GM19467 (cell line): Measurements from ENCODE around the gene TMEM187.

Experiments
- ATAC-seq: cut with Tn5 transposase; IDR thresholded peaks from one replicate; pipeline ENCODE4 v1.9.1; 2021; ENCODE audit warnings: mild to moderate bottlenecking, moderate library complexity; ENCODE audit not compliant: unreplicated experiment

The TMEM187 gene

DNA sequence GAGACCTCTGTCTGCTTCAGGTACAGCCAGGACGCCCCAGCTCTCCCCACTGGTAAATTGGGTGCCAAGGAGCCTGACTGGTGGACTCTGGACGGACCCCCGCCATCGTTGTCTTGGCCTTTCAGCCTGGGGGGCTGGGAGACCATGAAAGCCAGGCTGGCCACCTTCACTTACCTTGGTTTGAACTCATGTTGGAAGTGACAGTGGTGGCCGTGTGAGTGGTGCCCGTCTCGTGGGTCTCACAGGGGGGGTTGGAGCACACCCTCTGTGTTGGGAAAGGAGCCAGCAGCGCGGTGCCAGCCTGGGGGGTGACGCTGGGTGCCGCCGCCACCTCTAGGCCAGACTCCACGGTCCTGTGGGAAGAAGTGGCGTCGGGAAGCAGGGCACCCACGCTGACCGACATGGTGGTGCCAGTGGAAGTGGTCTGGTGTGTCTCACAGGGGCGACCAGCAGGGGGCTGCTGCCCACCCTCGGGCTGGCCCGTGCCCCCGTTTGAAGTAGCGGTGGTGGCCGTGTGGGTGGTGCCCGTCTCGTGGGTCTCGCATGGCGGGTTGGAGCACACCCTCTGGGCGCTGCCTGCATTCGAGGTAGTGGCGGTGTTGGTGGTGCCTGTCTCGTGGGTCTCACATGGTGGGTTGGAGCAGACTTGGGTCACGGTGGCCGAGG lies 18.5 kb upstream of the TMEM187 start:
- no peak for ATAC-seq

DNA sequence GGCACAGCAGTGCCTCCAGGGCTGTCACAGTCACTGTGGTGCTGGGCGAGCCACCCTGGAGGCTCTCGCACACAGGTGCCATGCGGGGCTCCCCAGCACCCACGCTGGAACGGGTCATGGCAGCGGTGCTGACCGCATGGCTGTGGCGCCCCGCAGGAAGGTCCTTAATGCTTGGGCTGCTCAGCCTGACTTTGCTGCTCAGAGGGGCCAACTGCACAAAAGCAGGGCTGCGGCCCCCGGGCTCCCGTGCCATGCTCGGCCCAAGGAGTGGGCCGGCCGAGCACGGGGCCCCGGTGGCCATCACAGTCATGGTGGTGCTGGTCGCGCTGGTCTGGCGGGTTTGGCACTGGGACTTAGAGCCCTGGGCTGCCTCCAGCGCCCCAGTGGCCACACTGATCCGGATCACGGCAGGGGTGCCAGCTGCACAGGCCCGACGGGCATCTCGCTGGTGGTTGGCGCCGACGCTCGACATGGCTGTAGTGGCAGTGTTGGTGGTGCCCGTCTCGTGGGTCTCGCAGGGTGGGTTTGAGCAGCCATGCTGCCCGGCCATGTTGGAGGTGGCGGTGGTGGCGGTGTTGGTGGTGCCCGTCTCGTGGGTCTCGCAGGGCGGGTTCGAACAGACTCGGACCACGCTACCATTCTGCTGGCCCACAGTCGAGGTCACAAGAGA lies 17.9 kb upstream of the TMEM187 start:
- ATAC-seq = no peak

DNA sequence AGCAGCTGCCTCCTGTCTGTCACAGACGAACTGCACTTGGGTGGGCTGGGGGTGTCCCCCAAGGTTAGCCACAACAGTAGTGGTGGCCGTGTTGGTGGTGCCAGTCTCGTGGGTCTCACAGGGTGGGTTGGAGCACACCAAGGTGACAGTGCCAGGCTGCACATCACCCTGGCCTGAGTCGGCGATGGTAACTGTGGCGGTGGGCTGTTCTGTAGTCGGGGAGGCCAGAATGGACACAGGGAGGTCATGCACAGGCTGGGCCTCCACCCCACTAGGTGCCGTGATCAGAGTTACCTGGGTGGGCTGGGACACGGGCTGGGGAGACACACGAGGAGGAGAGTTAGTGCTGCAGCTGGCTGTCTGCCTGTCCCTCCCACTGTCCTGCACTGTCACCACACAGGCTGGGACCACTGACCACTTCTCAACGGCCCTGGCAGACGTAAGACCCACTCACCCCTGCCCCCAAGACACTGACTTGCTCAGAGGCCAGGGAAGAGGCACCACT lies 17.3 kb upstream of the TMEM187 start:
- ATAC-seq = no peak

DNA sequence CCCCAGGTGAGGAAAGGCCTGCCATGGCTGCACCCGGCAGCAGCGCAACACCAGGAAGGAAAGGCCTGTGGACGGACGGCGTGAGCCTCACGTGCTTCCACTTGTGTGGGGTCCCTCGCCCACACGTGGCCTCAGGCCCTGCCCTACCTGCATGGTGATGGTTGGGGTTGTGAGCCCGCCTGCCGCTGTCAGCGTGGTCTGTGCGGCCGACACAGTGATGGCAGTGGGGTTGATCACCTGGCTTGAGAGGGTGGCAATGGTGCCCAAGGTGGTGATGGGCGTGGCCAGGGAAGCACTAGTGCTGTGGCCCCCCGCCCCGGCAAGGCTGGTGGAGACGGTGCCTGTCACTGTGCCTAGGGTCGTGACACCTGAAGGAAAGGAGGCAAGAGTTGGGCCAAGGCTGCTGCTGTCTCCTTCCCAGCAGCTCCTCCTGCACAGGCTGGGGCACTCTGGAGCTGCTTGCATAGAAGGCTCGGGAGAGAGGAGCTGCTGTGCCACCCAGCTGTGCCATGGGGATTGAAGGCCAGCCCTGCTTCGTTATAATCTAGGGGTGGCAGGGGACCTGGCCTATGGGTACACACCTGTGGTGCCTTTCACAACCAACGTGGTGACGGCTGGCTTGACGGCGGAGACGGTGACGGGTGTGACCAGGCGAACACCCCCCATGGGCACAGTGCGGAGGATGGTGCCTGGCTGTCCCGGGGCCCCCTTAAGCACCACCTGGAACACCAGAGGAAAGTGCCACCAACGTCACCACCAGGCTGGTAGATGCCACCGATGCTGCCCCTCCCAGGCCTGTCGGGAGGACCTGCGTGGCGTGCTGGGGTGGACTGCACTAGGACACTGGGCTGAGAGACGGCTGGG lies 16.3 kb upstream of the TMEM187 start:
- no peak for ATAC-seq

DNA sequence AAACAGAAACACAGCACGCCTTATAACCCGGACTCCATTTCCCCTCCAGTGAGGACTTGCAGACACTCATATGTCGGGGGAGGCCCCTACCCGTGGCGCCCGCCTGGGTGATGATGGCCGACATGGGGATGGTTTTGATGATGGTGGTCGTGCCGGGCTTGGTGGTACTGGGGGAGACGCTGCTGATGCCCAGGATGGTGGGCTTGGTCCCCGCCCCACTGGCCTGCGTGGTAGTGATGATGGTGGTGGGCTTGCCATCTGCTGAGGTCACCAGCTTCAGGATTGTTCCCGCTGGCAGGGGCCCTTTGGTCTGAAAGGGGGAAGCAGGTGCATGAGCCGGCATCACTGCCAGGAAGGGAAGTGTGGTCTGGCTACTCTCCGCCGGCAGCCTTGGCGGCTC lies 15.3 kb upstream of the TMEM187 start:
- ATAC-seq = no peak

DNA sequence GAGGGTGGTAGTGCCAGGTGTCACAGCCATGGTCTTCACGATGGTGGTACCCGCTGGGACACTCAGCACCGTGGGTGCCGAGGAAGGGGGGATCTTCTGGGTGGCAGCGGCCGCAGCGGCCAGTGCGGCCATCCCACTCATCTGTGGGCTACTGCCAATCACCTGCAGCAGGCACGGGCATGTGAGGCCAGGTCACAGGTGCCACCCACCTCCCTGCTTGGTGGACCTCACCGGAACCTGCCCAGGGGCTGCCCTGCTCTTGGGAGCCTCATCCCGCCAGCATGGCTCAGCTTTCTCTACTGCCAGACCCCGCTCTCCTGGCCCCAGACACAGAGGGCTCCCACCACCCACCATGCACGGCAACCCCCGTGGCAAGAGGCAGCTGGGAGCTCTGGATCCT lies 13.9 kb upstream of the TMEM187 start:
- no peak for ATAC-seq

DNA sequence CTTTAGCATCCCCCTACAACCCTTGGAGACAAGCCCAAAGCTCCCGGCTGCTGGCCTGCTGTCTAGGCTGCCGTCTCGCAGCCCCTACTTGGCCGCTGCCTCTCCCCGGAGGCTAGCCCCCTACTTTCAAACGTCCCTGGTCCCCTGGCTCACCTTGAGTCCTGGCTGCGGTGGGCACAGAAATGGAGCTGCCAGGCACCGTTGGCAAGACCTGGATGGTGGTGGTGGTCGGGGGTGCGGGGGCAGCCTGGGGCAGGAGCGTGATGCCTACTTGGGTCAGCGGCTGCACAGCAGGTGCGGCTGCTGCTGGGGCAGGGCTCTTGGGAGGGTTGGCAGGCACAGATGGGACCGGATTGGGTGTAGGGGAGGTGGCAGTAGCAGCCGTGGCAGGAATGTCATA lies 12.9 kb upstream of the TMEM187 start:
- no peak for ATAC-seq

DNA sequence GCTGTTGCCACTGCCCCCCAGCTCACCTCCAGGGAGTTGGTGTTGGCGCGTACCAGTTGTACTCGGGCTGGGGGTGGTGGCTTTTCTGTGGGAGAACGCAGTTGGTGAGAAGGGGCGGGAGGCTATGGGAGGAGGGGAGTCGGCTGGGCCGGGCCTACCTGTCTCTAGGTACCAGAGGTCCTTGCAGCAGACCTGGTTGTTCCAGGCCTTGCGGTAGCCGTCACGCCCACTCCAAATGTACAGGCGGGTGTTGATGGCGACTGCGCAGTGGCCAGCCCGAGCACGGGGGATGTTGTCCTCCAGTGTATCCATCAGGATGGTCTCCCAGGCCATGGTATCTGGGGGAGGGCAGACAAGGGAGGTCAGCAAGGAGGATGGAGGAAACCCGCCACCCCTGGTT lies 12.5 kb upstream of the TMEM187 start:
- ATAC-seq = no peak

DNA sequence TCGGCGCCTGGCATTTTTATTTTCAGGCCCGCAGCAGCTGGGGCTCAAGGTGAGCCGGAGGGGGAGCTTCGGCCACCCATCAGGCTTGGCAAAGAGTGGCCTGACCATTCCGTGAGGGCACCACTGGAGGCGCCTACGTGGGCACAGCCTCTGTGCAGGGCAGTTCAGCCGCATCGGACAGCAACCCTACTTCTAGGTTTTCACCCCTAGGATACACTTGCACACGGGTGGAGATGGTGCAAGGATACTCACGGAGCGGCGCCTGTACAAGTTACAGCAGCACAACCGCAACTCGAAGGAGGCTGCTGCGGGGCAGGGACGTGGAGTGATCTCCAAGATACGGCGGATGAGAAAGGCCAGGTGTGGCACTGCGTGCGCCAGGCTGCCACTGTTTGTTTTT lies 11.8 kb upstream of the TMEM187 start:
- ATAC-seq = no peak

DNA sequence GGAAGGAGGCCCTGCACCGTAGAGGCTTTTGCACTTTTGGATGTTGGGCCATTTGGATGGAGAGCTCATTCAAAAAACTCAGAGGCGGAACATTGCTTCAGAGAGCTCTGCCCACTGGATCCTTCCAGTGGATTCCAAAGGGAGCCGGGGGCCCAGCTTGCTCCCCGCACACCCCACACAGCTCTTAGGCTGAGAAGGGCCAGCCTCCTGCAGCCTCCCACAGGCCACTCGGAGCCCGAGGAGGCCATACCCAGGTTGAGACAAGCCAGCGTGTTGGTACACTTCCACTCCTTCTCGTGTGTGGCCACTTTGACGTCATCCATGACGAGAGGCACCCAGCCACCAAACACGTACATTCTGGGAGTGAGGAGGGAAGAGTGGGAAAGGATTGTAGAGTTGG lies 11.3 kb upstream of the TMEM187 start:
- no peak for ATAC-seq

DNA sequence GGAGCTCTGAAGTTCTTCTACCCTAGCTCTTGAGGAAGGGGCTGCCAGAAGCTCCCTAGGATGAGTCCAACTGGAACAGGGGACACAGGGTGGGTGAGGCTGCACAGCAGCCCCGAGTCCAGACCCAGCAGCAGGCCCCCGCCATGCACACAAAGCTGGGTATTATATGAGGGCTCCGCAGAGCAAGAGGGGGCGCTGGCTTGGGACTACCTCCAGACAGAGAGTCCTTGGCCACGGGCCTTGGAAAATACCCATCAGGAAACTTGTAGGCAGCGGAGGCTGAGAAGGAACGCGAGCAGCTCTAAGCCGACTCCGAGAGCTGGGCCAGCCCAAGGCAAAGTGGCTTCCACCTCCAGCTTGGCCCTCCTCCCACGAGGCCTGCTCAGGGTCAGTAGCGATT lies 9.0 kb upstream of the TMEM187 start:
- no peak for ATAC-seq

DNA sequence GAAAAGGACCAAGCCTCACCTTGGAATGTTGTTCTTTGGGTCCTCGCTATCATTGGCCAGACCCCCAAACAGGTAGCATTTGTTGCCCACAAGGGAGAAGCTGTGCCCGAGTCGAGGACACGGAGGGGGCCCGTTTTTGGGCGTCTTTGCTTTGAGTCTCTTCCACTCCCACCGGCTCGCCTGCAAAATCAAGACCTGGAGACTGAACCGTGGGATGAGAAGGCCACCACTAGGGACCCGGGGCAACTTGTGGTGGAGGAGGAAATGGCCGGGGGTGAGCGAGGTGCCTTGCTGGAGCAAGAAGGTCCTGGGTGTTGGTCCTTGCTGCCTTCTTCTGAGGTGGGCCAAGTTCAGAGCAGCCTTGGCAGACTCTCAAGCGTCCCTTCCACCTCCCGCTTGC lies 8.4 kb upstream of the TMEM187 start:
- no peak for ATAC-seq

DNA sequence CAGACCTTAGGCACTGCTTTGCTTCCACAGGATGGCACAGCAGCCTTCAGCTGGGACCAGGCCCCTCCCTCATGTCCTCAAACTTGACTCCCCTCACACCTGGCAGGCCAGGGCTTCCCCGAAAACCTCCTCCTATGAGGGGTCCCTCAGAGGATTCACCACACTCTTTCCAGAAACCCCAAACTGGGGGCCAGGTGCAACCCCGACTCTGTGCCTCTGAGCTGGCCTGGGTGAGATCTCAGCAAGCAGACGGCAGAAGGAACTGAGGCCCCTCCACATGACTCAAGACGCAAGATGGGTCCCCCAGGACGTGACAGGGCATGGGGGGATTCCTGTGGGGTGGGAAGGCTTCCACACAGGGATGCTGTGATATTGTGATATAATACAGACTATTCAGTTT lies 7.1 kb upstream of the TMEM187 start:
- no peak for ATAC-seq

DNA sequence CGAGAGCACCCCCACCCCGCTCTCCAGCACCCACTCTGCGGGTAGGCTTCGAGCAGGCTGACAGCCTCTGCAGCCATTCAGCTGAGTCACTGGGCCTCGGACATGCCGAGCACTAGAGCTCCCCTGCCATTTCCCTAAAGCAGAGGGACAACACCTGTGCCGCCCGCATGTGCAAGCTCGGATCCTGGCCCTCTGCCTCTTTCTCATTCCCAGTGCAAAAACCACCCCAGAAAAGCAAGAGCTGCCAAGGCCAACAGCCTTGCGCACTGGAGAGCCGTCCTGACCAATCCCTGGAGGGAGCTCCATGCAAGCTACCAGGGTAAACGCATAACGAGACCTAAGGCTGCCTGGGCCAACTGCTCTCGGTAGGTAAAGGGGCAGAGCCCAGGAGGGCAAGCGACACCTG lies 6.3 kb upstream of the TMEM187 start:
- no peak for ATAC-seq

DNA sequence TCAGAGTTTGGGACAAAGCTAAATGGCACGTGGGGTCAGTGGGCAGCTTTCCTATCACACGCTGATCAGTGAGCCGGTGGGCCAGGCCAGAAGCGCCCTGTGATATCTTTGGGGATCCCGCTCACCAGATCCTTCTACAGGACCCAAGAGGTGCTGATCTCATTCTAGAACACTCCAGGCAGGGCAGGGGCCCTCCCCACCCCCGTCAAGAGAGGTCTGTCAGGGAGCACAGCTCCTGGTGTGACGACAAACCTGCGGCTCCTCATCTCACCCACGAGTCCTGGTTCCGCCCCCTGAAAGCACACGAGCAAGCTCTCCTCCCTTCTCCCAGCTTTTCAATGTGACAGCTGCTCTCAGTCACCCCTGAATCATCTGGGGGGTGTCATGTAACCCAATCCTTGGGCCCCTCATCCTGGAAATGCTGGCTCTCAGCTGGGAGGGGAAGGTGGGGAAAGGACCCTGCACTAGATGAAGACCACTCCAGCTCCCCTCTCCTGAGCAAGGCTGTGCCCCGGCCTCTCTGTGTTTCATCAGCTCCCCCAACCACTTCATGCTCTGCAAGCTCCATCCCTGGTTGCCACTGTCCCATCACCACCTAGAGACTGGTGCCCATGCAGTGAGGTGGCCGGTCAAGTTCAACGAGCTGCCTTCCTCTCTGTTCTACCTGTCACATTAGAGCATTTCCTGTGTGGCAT lies 5.6 kb upstream of the TMEM187 start:
- ATAC-seq = no peak

DNA sequence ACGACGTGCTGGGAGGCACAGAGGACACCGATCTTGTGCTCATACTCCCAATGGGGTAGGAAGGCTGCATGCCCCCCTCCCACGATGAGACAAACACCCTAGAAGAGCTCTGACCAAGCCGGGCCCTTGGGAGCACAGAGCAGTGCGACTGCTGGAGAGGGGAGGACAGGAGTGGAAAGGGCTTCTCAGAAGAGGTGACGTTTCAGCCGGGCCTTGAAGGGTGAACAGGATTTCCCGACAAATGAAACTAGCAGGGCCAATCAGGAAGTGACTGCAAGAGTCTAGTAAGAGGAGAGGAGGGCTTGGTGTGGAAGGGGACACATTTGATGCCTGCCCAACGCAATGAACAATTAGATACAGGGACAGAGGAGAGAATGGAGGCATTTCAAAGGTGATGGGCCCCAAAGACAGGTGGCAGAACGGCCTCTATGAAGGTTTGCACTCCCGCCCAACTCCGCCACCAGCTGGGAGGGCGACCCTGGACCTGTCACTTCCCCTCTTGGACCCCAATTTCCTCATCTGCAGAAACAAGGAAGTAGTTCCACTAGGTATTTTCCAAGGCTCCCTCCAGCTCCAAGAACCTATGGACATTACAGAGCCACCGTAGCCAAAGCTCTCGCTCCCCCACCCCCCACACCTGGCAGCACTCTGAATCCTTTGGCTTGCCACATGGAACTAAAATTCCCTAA lies 4.9 kb upstream of the TMEM187 start:
- no peak for ATAC-seq

DNA sequence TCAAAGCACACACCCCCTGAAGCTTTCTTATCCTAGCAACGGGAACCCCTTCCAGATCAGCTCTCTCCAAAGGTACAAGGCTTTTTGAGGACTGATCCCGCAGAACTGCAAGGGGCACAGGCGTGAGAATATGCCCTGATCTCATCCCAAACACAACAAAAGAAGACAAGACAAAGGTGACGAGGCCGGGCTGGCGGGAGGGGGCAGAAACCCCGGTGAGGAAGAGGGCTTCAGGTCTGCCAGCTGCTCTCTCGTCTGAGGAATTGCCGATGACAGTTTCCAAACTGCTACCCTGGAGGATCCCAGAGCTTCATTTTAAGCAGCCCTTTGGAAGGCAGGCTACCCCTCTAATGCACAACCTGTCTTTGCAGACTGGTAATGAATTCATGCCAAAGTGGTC lies 4.3 kb upstream of the TMEM187 start:
- no peak for ATAC-seq

DNA sequence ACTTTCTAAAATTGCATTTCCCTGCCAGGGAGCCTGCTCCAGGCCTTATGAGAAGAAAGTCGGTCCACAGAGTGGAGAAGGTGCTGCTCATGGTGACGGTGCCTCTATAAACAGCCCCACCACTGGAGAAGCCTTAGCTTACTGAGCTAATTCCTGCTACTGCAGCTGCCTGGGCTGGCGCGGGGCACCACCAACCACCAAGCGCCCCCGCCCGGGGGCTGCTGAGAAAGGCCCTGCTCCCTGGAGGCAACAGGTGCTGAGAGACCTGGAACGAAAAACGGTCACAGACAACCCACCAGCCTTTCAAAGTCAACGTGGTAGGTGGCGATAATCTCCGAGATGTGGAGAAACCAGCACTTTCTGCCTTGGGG lies 3.8 kb upstream of the TMEM187 start:
- ATAC-seq = no peak

DNA sequence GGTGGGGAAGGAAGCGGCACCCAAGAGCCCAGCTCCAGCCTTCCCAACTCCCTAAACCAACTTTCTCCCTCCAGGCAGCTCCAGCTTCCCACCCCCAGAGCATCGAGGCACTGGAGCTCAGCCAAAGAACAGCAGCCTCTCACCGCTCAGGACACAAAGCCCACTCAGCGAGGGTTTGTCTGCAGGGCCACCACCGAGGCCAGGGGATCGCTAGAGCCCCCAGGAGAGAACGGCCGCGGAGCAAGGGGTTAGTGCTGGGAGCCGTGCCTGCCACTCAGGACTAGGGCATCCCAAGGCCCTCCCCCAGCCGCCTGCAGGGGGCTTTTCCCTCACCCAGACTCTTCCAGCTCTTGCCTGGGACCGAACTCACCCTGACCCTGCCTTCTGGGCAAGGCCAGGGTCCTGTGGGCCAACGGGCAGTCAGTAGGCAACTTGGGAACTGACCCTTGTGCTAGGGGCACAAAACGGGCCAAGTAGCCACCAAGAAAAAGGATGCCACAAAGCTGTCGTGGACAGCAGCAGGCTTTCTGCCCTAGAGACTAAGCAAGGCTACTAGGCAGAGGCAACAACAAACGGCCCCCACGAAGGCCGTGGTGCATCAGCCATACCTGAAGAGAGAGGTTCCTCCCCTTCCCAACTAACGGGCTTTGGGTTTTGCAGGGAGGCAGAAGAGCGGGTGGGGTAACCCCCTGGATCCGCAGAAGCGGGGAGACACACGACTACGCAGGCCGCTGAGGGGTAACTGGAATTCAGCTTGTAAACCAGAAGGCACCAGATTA lies 3.2 kb upstream of the TMEM187 start:
- no peak for ATAC-seq

DNA sequence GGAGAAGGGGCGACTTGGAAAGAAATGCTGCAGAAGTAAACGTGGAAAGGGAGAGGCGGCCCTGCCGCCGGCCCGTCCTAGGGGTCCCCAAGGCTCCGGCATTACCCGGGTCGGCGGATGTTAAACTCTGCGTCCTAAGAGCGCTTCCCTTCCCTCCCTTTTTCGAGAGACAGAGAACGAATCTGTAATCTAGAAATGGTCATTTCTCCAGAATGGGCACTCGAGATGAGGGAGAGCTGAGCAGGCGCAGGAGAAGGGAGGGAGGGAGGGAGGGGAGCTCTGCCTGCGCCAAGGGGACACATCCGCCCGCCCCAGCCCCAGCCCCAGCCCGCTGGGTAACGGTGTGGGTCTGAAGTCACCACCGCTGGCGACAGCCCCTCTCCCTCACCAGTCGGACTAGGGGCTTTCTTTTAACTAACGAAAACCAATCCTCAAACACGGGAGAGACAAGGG lies 2.6 kb upstream of the TMEM187 start:
- ATAC-seq = no peak
